Panc1 (cell line): ENCODE data around the gene PIK3R1. TPM values are rescaled to one million over a fixed set of nuclear protein-coding genes. Genes with fewer than 3 reads are reported as not detected.

Experiments
- ATAC-seq: fragments of 200-7000 bp; cut with Tn5 transposase; 2 replicates; pipeline ENCODE4 v1.9.1; 2020; ENCODE audit warnings: mild to moderate bottlenecking, moderate library complexity
- BruUV-seq: library from RNA; stranded (reverse); fragments of 400-500 nt; replicated peaks from 2 replicates; lab custom pipeline; 2021; lab: Mats Ljungman, UMichigan
- CTCF ChIA-PET: fragments of 300-600 bp; sonication (Branson Sonifier 250); formaldehyde crosslinking; loops from one replicate; lab custom pipeline; 2022; ENCODE audit warnings: antibody characterized with exemption; lab: Charles Lee
- POLR2A ChIA-PET: fragments of 300-600 bp; sonication (Branson Sonifier 250); formaldehyde crosslinking; loops from one replicate; lab custom pipeline; 2022; ENCODE audit warnings: antibody characterized with exemption; lab: Charles Lee
- DNase-seq: peaks from one replicate; pipeline ENCODE4 v3.0.0-alpha.2; 2010; ENCODE audit warnings: low read depth, low spot score
- H3K27ac ChIP-seq: 2 replicates; pipeline ENCODE4 v1.5.1; 2011; ENCODE audit warnings: mild to moderate bottlenecking, low read length, inconsistent platforms
- H3K27me3 ChIP-seq: fragments of 200-500 bp; sonication (Bioruptor generic); 2 replicates; pipeline ENCODE4 v1.6.0; 2014; ENCODE audit warnings: low read length, inconsistent platforms; ENCODE audit not compliant: control insufficient read depth, insufficient read depth
- H3K36me3 ChIP-seq: fragments of 200-500 bp; sonication (Bioruptor generic); 2 replicates; pipeline ENCODE4 v1.5.1; 2014; ENCODE audit warnings: inconsistent platforms, mild to moderate bottlenecking, low read length, moderate library complexity; ENCODE audit not compliant: control insufficient read depth, insufficient read depth
- H3K4me1 ChIP-seq: 2 replicates; pipeline ENCODE4 v1.5.1; 2011; ENCODE audit warnings: inconsistent platforms, mild to moderate bottlenecking, low read length, moderate library complexity; ENCODE audit not compliant: control insufficient read depth, insufficient read depth
- H3K4me3 ChIP-seq, 2 experiments: 2 replicates each; pipeline ENCODE4 v1.5.1; 2011 to 2012; ENCODE audit warnings: low read depth in 2 of 2, low read length in 2 of 2, mild to moderate bottlenecking in 2 of 2, inconsistent platforms in 1 of 2, moderate library complexity in 1 of 2
- H3K9me3 ChIP-seq: fragments of 200-500 bp; sonication (Bioruptor generic); 2 replicates; pipeline ENCODE4 v1.5.1; 2014; ENCODE audit warnings: low read depth, mild to moderate bottlenecking, inconsistent platforms, low read length, moderate library complexity; ENCODE audit not compliant: control insufficient read depth, insufficient read depth
- POLR2AphosphoS5 ChIP-seq: IDR thresholded peaks from 2 replicates; pipeline ENCODE4 v1.6.1; 2012; ENCODE audit warnings: mild to moderate bottlenecking, low read depth, low read length, moderate library complexity
- SIN3A ChIP-seq: IDR thresholded peaks from 2 replicates; pipeline ENCODE4 v1.6.1; 2012; ENCODE audit warnings: low read depth, mild to moderate bottlenecking, low read length, moderate library complexity, borderline replicate concordance; ENCODE audit not compliant: insufficient read depth
- TCF7L2 ChIP-seq: IDR thresholded peaks from 2 replicates; pipeline ENCODE4 v1.6.1; 2011; ENCODE audit warnings: mild to moderate bottlenecking, low read depth, low read length, inconsistent platforms
- in situ Hi-C: cut with HindIII; loops from 2 replicates; pipeline ENCODE4 v1.10.0; 2016; ENCODE audit warnings: low sequenced_read_pairs, low pct_unique_long_range_greater_than_20kb
- intact Hi-C: fragments of 100-400 bp; cut with micrococcal nuclease; formaldehyde crosslinking; loops from one replicate; pipeline ENCODE4 v1.10.0; 2022; ENCODE audit not compliant: unreplicated experiment
- total RNA-seq: library from RNA; stranded (reverse); gene quantifications from one replicate; pipeline ENCODE4 v1.2.1, GENCODE V29; 2021; ENCODE audit not compliant: unreplicated experiment
- TF ChIP-seq, protein P1 (sequence below), 2 experiments: IDR thresholded peaks; 2 replicates each; pipeline ENCODE4 v1.6.1; 2011 to 2012; ENCODE audit warnings: low read depth in 2 of 2, control low read depth in 1 of 2, low read length in 1 of 2, mild to moderate bottlenecking in 1 of 2, moderate library complexity in 1 of 2; ENCODE audit not compliant: insufficient read depth in 1 of 2
- TF ChIP-seq, protein P2 (sequence below): fragments of 450-650 bp; IDR thresholded peaks from 2 replicates; pipeline ENCODE4 v1.5.1; 2017; ENCODE audit warnings: mild to moderate bottlenecking

Gene PIK3R1
- total RNA-seq, 1 experiment from 2014 or later: 23.4 TPM

DNA sequence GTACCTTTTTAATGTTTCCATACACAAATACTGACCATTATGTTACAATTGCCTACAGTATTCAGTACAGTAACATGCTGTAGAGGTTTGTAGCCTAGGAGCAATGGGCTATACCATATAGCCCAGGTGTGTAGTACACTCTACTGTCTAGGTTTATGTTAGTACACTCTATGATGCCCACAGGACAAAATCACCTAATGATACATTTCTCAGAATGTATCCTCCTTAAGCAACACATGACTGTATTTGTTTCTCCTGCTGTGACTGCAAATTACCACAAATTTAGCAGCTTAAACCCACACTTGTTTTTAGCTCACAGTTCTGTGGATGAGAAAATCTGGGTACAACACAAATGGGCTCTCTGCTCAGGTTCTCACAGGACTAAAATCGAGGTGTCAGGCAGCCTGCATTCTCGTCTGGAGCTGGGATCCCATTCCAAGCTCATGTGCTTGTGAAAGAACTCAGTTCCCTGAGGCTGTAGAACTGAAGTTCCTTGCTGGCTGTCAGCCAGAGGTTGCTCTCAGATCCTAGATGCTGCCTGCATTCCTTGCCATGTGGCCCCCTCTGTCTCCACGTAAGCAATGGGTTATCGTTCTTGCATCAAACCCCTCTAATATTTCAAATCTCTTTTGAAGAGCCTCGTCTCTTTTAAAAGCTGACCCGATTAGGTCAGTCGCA lies 38.6 kb upstream of the PIK3R1 start:
- no peak for DNase-seq
- intact Hi-C loops: no loop called here
- CTCF ChIA-PET: no interaction called here

DNA sequence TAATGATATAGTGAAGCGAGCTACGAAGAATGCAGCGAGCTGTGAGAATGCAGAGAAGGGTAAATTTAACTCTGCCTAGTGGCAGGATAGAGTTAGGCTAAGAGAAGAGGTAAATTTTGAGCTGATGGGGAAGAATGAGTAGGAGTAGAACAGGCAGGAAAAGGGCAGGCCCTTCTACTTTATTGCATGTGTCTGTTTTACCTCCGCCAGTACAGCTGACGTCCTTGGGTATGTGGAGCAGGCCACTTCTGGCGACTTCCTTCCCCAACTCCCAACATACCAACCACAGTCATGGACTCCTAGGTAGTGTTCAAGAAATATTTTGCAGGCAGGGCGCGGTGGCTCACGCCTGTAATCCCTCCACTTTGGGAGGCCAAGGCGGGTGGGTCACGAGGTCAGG lies 37.9 kb upstream of the PIK3R1 start:
- H3K9me3 ChIP-seq: no peaks in the 10 kb centered on the region
- no peak overlapping the region for H3K4me3 ChIP-seq
- H3K36me3 ChIP-seq: no peaks in the 10 kb centered on the region
- no peak for DNase-seq
- no peaks in the 10 kb centered on the region for H3K27me3 ChIP-seq
- ChIA-PET CTCF (interaction anchor here (0.7 kb wide), 1 partner anchor 143 kb away, joined by 4 read pairs; no protein-coding TSS in a partner anchor), POLR2A (no interaction called here)
- intact Hi-C loops: no loop called here
- in situ Hi-C loops: no loop called here
- no peak for ATAC-seq
- H3K27ac ChIP-seq: no peak overlapping the region
- no peak for TF ChIP-seq POLR2AphosphoS5
- TF ChIP-seq, protein P1, sequence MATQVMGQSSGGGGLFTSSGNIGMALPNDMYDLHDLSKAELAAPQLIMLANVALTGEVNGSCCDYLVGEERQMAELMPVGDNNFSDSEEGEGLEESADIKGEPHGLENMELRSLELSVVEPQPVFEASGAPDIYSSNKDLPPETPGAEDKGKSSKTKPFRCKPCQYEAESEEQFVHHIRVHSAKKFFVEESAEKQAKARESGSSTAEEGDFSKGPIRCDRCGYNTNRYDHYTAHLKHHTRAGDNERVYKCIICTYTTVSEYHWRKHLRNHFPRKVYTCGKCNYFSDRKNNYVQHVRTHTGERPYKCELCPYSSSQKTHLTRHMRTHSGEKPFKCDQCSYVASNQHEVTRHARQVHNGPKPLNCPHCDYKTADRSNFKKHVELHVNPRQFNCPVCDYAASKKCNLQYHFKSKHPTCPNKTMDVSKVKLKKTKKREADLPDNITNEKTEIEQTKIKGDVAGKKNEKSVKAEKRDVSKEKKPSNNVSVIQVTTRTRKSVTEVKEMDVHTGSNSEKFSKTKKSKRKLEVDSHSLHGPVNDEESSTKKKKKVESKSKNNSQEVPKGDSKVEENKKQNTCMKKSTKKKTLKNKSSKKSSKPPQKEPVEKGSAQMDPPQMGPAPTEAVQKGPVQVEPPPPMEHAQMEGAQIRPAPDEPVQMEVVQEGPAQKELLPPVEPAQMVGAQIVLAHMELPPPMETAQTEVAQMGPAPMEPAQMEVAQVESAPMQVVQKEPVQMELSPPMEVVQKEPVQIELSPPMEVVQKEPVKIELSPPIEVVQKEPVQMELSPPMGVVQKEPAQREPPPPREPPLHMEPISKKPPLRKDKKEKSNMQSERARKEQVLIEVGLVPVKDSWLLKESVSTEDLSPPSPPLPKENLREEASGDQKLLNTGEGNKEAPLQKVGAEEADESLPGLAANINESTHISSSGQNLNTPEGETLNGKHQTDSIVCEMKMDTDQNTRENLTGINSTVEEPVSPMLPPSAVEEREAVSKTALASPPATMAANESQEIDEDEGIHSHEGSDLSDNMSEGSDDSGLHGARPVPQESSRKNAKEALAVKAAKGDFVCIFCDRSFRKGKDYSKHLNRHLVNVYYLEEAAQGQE (IDR thresholded peaks at IDR 0.05; ENCODE audit: insufficient read depth in 1 of 2, low read depth in 2 of 2, low read length in 1 of 2): no peak
- TF ChIP-seq, protein P2, sequence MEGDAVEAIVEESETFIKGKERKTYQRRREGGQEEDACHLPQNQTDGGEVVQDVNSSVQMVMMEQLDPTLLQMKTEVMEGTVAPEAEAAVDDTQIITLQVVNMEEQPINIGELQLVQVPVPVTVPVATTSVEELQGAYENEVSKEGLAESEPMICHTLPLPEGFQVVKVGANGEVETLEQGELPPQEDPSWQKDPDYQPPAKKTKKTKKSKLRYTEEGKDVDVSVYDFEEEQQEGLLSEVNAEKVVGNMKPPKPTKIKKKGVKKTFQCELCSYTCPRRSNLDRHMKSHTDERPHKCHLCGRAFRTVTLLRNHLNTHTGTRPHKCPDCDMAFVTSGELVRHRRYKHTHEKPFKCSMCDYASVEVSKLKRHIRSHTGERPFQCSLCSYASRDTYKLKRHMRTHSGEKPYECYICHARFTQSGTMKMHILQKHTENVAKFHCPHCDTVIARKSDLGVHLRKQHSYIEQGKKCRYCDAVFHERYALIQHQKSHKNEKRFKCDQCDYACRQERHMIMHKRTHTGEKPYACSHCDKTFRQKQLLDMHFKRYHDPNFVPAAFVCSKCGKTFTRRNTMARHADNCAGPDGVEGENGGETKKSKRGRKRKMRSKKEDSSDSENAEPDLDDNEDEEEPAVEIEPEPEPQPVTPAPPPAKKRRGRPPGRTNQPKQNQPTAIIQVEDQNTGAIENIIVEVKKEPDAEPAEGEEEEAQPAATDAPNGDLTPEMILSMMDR: no peak
- no peak for TF ChIP-seq SIN3A
- no peak for TF ChIP-seq TCF7L2
- BruUV-seq: no TSS peak
- no peaks in the 10 kb centered on the region for H3K4me1 ChIP-seq

More for the DNA sequence above, 38.6 kb upstream of the PIK3R1 start:
- no TSS peak for BruUV-seq
- no peak overlapping the region for H3K27ac ChIP-seq
- TF ChIP-seq TCF7L2 (no peak), SIN3A (no peak), POLR2AphosphoS5 (no peak)
- TF ChIP-seq, protein P2: no peak
- TF ChIP-seq, protein P1 (IDR thresholded peaks at IDR 0.05; ENCODE audit: insufficient read depth in 1 of 2, low read depth in 2 of 2, low read length in 1 of 2): no peak
- H3K4me3 ChIP-seq: no peak overlapping the region
- POLR2A ChIA-PET: no interaction called here
- no peaks in the 10 kb centered on the region for H3K4me1 ChIP-seq
- H3K9me3 ChIP-seq: no peaks in the 10 kb centered on the region
- in situ Hi-C loops: no loop called here
- no peak for ATAC-seq
- H3K36me3 ChIP-seq: no peaks in the 10 kb centered on the region
- H3K27me3 ChIP-seq: no peaks in the 10 kb centered on the region
